GM19455 (cell line): ENCODE data around the gene ACAD8.

Source experiments
- ATAC-seq: cut with Tn5 transposase; IDR thresholded peaks from one replicate; pipeline ENCODE4 v1.9.1; 2021; ENCODE audit not compliant: unreplicated experiment

The ACAD8 gene

GRCh38 chr11:134253188-134253993 lies at the start of gene ACAD8, which contains the start of gene THYN1:
Gene ACAD8, plus strand, starts transcription at chr11:134253568. Its CDS starts 33 bp downstream, at chr11:134253601.
Gene THYN1, minus strand, starts transcription at chr11:134253352. Its CDS starts 470 bp downstream, at chr11:134252882.
- ATAC-seq: peak; percentile 99

GRCh38 chr11:134205729-134206128 lies 47.6 kb upstream of the ACAD8 start:
- no peak for ATAC-seq

DNA sequence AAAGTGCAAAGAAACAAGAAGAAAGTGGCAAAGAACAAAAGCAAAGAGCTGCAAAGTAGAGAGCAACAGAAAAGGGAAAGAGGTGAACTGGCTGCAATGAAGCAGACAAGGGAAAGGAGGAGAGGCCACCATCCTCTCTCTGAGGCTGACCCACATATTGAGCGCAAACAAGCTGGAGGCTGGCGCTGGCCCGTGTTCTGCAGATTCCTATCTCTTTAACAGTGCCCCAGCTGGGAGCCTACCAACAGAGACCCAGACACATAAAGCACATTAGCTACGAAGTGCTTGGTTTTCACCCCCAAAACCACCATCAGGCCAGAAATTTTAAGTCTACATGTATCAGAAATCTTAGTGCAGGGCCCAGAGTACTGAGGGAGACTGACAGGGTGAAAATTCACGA lies 47.2 kb upstream of the ACAD8 start:
- no peak for ATAC-seq

GRCh38 chr11:134207538-134208239 lies 45.7 kb upstream of the ACAD8 start:
- ATAC-seq: no peak

DNA sequence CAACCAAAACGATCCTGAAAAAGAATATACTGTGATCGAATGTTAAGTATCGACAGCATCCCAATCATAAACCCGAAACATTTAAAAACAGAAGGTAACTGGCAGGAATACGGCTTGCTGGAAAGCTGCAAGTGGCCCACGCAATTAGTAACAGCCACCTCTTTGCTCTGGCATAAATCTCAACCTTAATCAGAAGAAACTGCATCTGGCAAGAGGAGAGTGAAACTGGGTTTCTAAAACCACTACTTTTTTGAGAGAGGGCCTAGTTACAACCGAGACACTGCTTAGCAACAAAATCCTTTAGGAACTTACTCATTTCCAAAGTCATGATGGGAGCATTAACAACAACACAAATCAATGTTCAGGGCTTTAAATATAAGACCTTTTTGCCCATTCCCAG lies 37.5 kb upstream of the ACAD8 start:
- no peak for ATAC-seq

DNA sequence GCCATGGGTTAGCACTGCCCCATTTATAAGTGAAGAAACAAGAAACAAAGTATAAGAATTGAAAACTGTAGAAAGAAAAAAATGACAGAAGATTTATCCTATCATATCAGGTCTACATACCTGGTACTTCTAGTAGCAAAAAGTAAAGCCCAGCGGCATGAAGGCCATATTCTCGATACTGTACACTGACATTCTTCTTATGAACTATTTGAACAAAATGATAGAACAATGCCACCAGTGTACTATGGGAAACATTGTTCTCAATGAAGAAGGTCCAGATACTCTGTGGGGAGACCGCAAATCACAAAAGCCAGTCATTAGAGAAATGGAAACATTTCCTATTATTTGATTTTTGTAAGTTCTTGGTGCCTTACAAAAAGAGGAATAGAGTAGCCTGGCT lies 36.6 kb upstream of the ACAD8 start:
- ATAC-seq: no peak

GRCh38 chr11:134223121-134223520 lies 30.2 kb upstream of the ACAD8 start:
- ATAC-seq: no peak

DNA sequence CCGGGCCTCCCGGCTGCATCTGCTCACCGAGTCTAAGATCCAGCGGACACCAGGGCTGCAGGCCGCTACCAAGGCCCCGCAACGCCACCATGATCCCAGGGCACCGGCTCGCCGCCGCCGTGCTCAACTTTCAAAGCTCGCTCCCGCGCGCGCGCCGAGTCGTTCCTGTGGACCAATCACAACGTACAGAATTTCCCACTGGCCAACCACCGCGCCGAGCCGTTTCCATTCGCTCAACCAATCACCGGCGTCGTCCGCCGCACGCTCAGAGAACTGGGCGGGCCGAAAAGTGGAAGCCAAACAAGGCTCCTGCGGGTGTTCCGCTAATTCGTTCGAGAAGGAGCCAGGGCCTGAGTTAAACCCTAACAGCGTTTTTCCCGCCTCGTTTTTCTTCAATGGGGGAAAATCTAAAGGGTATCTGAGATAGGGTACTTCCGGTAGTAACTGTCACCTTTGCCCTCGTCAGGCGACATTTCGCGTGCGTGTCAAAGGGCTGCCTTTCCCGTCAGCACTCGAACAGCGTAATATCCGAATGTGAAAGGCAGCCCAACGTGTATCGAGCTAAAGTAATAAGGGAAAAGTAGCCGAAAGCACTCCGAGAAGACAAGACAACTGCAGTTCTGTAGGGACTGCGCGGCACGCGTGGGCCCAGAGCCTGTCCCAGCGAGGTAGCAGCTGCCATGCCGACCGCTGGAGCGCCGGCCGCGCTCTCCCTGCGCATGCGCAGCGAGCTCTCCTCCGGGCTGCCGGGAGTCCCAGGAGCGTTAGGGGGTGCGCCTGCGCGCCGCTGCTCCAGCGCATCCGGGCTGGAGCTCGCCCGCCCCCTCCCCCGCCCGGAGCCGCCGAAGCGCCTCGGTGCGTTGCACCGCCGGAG lies 29.3 kb upstream of the ACAD8 start, which contains the start of the genes NCAPD3 and VPS26B:
Gene NCAPD3 (minus strand): TSS at position 132 of the 874 bp plus-strand sequence. CDS start 41 bp downstream, at position 91.
Gene VPS26B (plus strand): TSS at position 836 of the 874 bp plus-strand sequence. CDS start 452 bp downstream, outside the sequence.
- peak; percentile 83 for ATAC-seq

DNA sequence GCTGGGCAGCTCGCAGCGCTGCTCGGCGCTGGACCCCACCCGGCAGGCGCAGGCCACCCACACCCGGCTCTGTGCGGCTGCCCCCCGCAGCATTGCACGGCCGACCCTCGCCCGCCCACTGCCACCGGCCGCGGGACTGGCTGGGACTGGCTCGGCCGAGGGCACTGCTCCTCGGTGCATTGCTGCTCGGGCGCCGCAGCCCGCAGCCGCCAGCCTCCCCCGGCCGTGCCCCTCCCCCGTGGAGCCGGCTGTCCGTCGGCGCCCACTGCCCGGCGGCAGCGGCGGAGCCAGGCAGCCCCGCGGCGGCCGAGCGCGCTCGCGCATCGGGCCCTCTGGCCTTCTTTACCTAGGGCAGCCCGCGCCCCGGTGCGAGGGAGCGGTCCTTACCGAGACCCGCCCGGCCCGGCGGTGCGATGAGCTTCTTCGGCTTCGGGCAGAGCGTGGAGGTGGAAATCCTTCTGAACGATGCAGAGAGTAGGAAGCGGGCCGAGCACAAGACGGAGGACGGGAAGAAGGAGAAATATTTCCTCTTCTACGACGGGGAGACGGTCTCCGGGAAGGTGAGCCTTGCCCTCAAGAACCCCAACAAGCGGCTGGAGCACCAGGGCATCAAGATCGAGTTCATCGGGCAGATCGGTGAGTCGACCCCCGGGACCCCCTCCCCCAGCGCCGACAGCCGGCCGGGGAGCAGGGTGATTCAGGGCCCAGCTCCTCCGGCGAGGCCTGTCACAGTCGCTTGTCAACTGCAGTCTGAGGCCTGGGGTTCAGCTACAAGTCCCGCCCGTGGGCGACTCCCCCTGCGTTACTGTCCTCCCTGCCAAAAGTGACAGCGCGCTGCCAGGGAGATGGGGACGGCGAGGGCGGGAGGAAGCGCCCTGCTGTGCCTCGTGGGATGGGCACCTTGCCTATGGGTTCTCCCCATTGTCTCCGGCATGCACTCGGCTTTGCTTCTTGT lies 28.4 kb upstream of the ACAD8 start:
- ATAC-seq: peak; percentile 26

GRCh38 chr11:134226806-134227325 lies 26.5 kb upstream of the ACAD8 start:
- no peak for ATAC-seq

DNA sequence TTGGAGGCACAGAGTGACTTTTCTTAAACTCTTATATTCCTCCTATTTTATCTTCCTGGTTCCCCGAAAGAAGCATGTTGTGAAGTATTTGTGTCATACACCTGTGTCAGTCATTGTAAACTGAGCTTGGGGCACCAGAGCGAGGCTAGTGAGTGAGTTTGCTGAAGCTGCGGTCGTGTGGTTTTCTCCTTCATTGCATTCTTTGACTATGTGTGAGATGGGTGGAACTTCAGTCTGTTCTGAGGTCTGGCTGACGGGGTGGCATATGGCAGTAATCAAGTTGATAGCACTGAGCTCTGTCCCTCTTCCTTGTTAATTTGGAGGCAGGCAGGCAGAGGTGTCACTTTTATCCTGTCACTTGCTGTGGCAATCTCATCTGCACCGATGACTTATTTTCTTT lies 24.7 kb upstream of the ACAD8 start:
- ATAC-seq: peak; percentile 40

- ATAC-seq: no peak
These were observed 24.1 kb upstream of the ACAD8 start for GRCh38 chr11:134229126-134229790.

GRCh38 chr11:134230339-134230738 lies 23.0 kb upstream of the ACAD8 start:
- ATAC-seq: no peak

- no peak for ATAC-seq
These were observed 21.3 kb upstream of the ACAD8 start for GRCh38 chr11:134231958-134232659.

GRCh38 chr11:134233729-134234179 lies 19.6 kb upstream of the ACAD8 start:
- ATAC-seq: no peak

DNA sequence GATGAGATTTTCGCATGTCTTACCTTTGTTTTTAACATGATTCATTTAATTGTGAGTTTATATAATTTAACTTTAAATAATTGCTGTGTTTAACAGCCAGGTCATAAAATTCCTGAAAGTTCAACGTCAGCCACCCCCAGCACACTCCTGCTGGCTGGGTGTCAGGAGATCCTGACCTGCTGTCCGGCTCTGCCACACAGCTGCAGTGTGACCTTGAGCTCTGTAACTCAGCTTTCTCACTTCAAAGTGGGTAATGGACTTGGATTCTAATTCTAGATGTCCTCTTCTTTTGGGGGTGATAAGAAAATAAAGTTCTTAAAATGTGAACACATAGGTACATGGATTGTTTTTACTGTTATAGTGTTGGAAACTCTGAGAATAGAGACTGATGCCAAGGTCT lies 18.0 kb upstream of the ACAD8 start:
- no peak for ATAC-seq

DNA sequence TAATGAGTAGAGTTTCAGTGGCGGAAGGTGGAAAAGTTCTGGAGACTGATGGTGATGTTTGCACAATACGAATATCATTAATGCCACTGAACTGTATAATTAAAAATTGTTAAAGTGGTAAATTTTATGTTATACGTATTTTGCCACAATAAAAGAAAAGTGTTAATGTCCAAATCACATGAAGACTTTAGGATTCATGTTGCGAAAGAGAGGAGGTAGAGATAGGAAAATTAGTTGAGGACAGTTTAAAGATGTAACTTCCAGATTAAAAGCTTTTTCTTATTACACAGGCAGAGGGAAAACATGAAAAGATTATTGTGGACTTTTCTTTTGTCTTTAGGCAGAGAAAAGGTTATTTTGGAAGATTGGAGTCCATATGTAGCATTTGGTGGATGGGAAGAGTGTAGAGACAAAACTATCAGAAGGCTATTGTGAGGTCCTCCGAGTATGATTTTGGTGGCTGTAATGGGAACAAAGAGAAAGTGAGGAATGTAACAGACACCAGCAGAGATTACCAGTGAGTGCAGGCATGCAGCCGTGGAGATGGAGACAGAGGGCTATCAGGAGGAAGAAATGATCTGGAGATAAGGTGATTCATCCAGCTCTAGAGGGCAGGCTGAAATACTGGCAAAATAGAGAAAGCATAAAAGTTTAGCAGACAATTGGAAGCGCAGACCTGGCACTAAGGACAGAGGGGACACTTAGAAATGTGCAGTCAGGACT lies 16.4 kb upstream of the ACAD8 start:
- ATAC-seq: no peak

DNA sequence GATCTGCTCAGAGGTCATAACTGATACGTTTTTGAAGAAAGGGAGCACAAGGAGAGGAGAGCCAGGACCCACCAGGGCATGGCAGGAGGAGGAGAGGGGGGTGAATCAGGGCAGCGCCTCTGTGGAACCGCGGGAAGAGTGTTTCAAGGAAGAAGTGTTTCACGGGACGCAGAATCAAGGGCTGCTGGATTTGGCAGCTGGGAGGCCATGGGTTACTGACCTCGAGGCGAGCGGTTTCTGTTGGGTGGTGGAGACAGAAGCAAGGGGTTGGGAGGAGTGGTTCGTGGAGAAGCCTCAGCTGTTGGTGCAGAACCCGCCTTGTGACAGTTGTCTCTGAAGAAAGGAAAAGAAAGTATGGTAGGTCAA lies 15.8 kb upstream of the ACAD8 start:
- ATAC-seq: no peak
